Measurements from ENCODE around the gene ANKZF1.
"Not testable (repeated sequence)": the region's sequence is repeated elsewhere in the genome, so short reads cannot be mapped to it uniquely, and the experiment has no call there.

Gene ANKZF1, protein sequence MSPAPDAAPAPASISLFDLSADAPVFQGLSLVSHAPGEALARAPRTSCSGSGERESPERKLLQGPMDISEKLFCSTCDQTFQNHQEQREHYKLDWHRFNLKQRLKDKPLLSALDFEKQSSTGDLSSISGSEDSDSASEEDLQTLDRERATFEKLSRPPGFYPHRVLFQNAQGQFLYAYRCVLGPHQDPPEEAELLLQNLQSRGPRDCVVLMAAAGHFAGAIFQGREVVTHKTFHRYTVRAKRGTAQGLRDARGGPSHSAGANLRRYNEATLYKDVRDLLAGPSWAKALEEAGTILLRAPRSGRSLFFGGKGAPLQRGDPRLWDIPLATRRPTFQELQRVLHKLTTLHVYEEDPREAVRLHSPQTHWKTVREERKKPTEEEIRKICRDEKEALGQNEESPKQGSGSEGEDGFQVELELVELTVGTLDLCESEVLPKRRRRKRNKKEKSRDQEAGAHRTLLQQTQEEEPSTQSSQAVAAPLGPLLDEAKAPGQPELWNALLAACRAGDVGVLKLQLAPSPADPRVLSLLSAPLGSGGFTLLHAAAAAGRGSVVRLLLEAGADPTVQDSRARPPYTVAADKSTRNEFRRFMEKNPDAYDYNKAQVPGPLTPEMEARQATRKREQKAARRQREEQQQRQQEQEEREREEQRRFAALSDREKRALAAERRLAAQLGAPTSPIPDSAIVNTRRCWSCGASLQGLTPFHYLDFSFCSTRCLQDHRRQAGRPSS

DNA sequence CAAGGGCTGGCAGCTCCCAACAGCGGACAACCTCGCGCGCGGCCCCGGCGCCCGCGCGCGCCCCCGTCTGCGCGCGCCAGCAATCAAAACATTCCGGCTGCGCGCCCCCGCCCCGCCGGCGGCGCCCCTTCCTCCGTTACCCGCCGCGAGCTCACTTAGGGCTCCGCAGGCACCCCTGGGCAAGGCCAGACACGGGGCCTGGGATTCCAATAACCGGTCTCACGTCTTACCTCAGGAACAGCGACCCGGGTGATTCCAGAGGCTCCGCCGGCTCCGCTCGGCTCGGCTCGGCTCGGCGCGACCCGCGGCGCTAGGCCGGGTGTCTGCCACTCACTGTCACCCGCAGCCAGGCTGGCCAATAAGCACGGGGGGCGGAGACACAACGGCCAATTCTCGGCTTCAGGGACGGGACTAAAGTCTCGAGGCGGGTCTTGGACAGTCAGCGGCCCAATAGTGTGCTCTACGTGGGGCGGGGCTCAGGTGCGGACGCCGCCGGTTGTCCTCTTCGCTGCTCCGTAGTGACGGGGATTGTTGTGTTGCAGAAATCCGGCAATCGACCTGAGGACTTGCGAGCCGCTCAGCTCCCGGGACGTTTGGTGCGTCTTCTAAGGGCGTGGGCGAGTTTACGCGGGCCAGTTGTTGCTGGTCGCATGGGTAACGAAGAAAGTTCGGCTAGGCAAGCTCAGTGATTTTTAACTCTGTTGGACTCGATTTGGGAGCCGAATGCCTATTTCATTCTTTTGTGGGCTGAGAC, at the start of gene ANKZF1, which contains the start of gene ATG9A:
ANKZF1 (plus strand) TSS at position 502 of the 754 bp plus-strand sequence. CDS start 452 bp downstream, outside the sequence.
ATG9A (minus strand) TSS at position 332 of the 754 bp plus-strand sequence. CDS start 1,612 bp downstream, outside the sequence.
- peak; percentile 99 for DNase-seq

DNA sequence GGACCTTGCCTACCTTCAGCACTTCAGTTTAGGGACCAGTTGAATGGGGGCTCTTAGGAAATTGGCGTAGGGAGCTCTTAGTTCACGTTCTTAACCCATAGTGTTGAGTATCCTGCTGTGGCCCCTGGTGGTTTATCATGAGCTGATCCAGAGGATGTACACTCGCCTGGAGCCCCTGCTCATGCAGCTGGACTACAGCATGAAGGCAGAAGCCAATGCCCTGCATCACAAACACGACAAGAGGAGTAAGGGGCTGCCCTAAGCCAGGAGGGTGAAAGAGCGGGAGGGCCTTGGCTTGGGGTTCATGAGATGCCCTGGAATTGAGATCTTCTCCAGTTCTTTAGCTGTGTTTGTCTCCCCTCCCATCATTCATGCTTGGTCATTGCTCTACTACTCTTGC, 48.6 kb upstream of the ANKZF1 start:
- no peak for DNase-seq

DNA sequence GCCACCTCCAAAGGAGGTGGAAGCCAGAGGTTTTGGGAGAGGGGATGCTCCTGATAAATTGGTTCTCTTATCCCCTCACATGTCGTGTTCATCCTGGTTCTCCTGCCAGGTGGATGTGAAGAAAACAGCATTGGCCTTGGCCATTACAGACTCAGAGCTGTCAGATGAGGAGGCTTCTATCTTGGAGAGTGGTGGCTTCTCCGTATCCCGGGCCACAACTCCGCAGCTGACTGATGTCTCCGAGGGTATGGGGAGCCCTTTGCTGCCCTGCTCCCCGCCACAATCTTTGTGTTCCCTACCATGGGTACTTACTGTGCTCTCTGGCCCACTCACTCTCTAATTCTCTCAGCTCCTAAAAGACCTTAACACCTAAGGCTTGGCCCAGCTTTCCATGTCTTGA, 48.1 kb upstream of the ANKZF1 start:
- no peak for DNase-seq

DNA sequence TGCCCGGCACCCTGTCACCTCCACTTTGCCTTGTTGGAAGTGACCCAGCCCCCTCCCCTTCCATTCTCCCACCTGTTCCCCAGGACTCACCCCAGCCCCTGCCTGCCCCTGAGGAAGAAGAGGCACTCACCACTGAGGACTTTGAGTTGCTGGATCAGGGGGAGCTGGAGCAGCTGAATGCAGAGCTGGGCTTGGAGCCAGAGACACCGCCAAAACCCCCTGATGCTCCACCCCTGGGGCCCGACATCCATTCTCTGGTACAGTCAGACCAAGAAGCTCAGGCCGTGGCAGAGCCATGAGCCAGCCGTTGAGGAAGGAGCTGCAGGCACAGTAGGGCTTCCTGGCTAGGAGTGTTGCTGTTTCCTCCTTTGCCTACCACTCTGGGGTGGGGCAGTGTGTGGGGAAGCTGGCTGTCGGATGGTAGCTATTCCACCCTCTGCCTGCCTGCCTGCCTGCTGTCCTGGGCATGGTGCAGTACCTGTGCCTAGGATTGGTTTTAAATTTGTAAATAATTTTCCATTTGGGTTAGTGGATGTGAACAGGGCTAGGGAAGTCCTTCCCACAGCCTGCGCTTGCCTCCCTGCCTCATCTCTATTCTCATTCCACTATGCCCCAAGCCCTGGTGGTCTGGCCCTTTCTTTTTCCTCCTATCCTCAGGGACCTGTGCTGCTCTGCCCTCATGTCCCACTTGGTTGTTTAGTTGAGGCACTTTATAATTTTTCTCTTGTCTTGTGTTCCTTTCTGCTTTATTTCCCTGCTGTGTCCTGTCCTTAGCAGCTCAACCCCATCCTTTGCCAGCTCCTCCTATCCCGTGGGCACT, 47.1 kb upstream of the ANKZF1 start:
- DNase-seq = no peak

DNA sequence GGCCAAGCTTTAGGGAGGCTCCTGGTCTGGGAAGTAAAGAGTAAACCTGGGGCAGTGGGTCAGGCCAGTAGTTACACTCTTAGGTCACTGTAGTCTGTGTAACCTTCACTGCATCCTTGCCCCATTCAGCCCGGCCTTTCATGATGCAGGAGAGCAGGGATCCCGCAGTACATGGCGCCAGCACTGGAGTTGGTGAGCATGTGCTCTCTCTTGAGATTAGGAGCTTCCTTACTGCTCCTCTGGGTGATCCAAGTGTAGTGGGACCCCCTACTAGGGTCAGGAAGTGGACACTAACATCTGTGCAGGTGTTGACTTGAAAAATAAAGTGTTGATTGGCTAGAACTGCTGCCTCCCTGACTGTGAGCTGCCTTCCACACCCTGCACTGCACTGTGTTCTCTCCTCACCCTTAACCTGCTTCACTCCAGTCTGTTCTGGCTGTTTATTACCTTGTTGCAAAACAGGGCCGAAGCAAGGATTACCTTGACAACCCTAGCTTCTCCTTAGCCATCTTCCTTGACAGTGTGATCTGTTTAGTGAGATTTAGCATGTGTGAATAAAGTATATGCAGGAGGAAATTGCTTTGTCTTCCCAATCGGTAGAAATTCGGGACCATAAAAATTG, 46.3 kb upstream of the ANKZF1 start:
- DNase-seq = no peak

DNA sequence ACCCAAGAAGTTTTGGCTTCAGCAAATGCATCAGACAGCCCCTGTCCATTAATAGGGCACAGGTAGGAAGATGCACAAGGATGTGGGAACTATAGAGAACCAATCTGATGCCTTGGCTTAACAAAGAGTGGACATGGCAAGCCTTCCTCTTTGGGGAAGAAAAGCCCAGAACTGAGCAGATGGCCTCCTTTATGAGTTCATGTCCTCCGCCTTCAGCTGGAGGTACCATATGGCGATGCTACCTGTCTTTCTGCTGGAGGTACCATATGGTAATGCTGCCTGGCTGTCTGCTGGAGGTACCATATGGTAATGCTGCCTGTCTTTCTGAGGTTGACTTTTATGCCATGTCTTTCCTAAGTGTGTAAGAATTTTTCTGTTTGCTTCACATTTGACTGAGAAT, 45.5 kb upstream of the ANKZF1 start:
- no peak for DNase-seq

DNA sequence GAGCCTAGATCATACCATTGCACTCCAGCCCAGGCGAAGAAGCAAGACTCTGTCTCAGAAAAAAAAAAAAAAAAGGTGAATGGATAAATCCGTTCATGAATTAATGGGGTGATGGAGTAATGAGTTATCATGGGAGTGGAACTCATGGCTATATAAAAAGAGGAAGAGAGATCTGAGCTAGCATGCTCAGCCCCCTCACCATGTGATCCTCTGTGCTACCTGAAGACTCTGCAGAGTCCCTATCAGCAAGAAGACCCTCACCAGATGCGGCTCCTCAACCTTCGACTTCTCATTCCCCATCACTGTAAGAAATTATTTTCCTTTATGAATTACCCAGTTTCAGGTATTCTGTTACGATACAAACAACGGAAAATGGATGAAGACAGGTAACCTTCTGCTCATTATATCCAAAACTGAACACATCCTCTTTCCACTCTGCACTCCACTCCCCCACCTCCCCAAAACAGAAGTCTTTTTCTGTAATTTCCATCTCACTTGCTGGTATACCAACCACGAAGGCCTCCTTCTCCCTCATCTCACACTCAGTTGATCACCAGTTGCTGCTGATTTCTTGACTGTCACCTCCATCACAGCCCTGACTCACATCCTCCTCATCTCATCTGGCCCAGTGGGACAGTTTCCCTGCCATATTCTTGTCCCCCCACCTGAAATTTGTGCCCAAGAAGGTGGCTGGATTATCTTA, 42.7 kb upstream of the ANKZF1 start:
- peak; percentile 35 for DNase-seq

DNA sequence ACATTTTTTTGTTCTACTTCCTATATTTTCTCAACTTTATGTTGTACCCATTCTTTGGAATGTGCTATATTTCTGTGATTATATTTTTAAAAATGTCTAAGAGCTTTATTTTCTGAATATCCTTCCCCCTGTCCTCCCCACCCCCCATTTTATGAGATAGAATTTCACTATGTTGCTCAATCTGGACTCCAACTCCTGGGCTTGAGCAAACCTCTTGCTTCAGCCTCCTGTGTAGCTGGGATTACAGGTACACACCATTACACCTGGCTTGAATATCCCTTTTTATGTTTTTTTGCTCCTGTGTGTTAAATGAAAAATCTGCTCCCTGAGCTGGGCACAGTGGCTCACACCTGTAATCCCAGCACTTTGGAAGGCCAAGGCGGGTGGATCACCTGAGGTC, 32.2 kb upstream of the ANKZF1 start:
- DNase-seq = no peak

DNA sequence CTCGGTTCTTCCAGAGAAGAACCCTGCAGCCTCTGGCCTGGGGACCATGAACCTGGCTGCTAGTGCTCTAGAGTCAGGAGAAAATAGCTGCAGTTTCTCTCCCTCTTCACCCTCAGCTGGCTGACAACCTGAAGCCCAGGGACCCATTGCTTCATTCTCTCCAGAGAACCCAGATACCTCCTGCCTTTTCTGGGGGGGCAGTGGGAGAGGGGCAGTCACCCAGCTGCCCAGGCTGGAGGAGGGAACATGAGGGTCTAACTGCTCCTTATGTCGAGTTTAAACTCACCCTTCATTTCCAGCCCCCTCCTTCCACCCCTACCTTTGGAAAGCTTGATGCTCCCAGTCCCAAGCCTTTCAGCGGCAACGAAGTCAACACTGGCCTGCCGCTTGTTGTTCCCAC, 30.6 kb upstream of the ANKZF1 start:
- DNase-seq = no peak

DNA sequence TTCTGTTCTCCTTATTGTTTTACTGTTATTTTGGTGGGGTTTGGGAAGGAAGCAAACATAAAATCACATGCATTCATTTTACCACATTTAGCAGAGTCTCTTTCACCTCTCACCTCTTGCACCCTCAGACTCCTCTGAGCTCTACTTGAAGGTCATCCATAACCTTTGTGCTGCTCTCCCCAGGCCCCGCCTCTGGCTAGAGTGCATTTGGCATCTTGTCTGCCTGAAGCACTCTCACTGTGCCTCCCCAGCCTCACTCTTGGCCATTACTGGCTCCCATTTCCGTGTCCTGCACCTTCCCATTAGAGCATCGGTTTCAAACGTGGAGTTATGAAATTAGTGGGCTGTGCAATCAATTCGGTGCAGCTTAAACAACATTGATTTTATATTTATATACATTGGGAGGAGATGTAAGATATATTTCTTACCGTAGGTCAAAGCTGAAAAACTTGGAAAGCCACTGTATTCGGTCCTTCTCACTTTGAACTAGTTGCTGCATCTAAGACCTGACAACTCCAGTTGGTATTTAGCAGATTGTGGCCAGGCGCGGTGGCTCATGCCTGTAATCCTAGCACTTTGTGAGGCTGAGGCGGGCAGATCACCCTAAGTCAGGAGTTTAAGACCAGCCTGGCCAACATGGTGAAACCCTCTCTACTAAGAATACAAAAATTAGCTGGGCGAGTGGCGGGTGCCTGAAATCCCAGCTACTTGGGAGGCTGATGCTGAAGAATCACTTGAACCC, 30.0 kb upstream of the ANKZF1 start:
- no peak for DNase-seq

DNA sequence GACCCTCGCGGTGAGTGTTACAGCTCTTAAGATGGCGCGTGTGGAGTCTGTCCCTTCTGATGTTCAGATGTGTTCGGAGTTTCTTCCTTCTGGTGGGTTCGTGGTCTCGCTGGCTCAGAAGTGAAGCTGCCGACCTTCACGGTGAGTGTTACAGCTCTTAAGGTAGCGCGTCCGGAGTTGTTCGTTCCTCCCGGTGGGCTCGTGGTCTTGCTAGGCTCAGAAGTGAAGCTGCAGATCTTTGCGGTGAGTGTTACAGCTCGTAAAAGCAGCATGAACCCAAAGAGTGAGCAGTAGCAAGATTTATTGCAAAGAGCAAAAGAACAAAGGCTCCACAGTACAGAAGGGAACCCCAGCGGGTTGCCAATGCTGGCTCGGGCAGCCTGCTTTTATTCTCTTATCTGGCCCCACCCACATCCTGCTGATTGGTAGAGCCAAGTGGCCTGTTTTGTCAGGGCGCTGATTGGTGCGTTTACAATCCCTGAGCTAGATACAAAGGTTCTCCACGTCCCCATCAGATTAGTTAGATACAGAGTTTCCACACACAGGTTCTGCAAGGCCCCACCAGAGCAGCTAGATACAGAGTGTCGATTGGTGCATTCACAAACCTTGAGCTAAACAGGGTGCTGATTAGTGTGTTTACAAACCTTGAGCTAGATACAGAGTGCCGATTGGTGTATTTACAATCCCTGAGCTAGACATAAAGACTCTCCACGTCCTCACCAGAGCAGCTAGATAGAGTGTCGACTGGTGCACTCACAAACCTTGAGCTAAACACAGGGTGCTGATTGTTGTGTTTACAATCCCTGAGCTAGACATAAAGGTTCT, 28.9 kb upstream of the ANKZF1 start:
- not testable (repeated sequence) for DNase-seq

DNA sequence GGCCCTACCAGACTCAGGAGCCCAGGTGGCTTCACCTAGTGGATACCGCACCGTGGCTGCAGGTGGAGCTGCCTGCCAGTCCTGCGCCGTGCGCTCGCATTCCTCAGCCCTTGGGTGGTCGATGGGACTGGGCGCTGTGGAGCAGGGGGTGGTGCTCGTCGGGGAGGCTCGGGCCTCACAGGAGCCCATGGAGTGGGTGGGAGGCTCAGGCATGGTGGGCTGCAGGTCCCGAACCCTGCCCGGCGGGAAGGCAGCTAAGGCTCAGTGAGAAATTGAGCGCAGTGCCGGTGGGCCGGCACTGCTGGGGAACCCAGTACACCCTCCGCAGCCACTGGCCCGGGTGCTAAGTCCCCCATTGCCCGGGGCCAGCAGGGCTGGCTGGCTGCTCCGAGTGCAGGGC, 28.3 kb upstream of the ANKZF1 start:
- not testable (repeated sequence) for DNase-seq

DNA sequence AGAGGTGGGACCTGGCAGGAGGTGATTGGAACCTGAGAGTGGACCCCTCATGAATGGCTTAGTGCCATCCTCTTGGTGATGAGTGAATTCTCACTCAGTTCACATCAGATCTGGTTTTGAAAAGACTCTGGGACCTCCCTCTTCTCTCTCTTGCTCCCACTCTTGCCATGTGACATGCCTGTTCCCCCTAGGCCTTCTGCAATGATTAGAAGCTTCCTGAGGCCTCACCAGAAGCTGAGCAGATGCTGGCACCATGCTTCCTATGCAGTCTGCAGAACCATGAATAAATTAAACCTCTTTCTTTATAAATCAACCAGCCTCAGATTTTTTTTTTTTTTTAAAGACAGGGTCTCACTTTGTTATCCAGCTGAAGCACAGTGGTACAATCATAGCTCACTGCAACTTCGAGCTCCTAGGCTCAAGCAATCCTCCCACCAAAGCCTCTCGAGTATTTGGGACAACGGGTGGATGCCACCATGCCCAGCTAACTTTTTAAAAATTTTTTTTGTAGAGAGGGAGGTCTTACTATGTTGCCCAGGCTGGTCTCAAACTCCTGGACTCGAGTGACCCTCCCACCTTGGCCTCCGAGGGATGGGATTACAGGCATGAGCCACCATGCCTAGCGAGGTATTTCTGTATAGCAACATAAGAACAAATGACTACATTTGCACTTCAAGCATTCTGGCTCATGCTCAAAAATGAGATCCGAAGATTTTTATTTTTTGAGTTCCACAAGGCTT, 25.0 kb upstream of the ANKZF1 start:
- DNase-seq = no peak

DNA sequence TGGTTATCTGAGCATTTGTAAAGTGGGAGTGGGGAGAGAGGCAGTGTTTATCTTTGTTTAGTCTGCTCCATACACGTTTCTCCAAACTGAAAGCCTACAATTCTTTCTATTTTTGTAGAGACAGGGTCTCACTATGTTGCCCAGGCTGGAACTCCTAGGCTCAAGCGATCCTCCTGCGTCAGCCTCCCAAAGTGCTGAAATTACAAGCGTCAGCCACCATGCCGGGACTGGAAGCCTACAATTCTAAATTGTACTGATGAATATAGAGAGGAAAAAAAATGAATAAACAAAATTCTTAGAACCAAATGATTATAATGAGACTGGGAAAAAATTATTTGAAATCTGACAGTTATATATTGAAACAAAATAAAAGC, 24.5 kb upstream of the ANKZF1 start:
- DNase-seq = no peak

DNA sequence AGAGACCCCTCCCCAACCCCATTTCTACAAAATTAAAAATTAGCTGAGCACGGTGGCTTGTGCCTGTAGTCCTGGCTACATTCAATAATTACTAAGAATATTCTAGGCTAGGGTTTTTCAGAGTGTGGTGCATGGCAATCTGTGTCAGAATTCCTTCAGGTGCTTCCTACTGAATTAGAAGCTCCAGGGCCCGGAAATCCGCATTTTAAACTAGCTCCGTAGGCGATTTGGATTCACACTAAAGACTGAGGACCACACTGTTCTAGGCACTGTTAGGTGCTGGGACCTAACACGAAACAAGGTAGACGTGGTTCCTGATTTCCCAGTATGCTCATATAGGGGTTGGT, 23.7 kb upstream of the ANKZF1 start:
- no peak for DNase-seq

DNA sequence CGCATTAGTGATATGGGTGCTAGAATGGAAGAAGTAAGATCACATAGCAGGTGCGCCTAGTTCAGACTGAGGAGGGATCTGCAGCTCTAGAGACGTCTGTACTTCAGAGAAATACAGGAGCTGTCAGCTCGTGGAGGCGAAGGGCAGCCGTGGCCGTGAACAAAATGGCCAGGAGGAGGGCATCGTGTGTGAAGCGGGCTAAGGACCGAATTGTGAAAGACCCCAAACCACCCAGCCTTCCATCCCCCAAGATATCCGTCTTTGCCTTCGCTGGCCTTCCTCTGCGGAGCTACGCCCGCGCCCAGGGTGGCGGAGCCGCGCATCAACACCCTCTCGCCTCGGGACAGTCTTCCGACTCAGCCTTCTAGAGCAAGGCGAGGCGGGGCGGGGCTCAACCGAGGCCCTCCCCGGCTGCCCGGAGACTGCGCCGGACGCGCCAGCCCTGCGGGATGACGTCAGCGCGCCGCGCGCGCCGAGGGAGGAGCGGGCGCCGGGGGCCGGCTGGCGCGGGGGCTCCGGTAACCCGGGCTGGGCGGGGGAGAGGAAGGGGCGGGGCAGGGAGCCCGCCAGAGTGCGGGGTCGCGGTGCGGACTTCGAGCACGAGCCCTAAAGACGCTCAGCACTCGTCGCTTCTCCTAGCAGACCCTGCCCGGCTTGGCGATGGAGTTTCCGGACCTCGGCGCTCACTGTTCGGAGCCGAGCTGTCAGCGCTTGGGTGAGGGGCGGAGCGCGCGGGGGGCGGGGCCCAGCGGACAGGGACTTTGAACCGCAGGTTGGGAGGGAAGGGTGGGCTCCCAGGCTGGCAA, 23.1 kb upstream of the ANKZF1 start, which contains the start of gene ZFAND2B:
ZFAND2B (plus strand) TSS at position 455 of the 806 bp plus-strand sequence; CDS start at position 661, 206 bp downstream.
- peak; percentile 96 for DNase-seq

DNA sequence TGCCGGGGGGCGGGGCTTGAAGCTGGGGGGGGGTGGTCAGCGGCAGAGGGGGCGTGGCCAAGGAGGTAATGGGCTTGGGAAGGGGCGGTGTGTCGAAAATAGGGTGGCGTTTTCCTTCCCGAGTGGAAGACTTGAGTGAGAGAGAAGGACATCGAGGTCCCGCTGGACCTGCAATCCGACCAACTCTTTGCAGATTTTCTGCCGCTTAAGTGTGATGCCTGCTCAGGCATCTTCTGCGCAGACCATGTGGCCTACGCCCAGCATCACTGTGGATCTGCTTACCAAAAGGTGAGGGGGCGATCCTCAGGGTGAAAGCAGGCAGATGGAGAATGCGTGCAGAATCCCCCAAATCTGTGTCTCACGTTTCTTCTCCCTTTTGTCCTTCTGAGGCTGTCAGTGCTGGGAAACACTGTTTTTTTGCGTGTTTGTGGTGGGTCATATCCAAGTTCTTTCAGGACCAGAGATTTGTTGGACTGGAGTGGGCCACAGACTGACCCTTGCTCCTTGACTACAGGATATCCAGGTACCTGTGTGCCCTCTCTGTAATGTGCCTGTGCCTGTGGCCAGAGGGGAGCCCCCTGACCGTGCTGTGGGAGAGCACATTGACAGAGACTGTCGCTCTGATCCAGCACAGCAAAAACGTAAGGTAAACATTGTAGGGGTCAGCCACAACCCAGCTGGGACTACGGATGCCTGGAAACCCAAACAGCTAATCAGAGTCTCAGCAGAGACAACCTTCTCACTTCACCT, 22.3 kb upstream of the ANKZF1 start:
- DNase-seq = no peak

All from stimulated activated CD4-positive, alpha-beta T cell treated with anti-CD3 and anti-CD28 coated beads, Interleukin-15, amount 100 ng/mL, for 24 hours (primary cell).